Loucy (cell line): ENCODE results near the gene ZDHHC7.

Experiments used
- H2AFZ ChIP-seq: fragments of 200-600 bp; sonication (generic); 2 replicates; pipeline ENCODE4 v1.6.0; 2016; ENCODE audit warnings: antibody characterized with exemption, mild to moderate bottlenecking, low read length, moderate library complexity
- H3F3A ChIP-seq: fragments of 200-600 bp; 2 replicates; pipeline ENCODE4 v1.6.0; 2016; ENCODE audit warnings: antibody characterized with exemption, low read depth, mild to moderate bottlenecking
- H3K27me3 ChIP-seq: fragments of 200-600 bp; sonication (generic); 2 replicates; pipeline ENCODE4 v1.6.1; 2014; ENCODE audit warnings: low read length, mild to moderate bottlenecking; ENCODE audit not compliant: insufficient read depth, poor library complexity, severe bottlenecking
- H3K36me3 ChIP-seq: fragments of 200-600 bp; sonication (generic); 2 replicates; pipeline ENCODE4 v1.6.1; 2016; ENCODE audit warnings: low read length; ENCODE audit not compliant: insufficient read depth
- H3K4me1 ChIP-seq: fragments of 200-600 bp; sonication (generic); 2 replicates; pipeline ENCODE4 v1.5.1; 2014; ENCODE audit warnings: low read length, mild to moderate bottlenecking; ENCODE audit not compliant: insufficient read depth, poor library complexity, severe bottlenecking
- H3K4me2 ChIP-seq: fragments of 200-600 bp; sonication (generic); 2 replicates; pipeline ENCODE4 v1.6.0; 2014; ENCODE audit warnings: antibody characterized with exemption, low read length, low read depth, mild to moderate bottlenecking; ENCODE audit not compliant: poor library complexity, severe bottlenecking
- H3K4me3 ChIP-seq: fragments of 200-600 bp; sonication (generic); 2 replicates; pipeline ENCODE4 v1.5.1; 2014; ENCODE audit warnings: low read length, mild to moderate bottlenecking, mixed read lengths; ENCODE audit not compliant: poor library complexity, severe bottlenecking
- H3K79me2 ChIP-seq: fragments of 200-600 bp; sonication (generic); 2 replicates; pipeline ENCODE4 v1.6.1; 2014; ENCODE audit warnings: low read length; ENCODE audit not compliant: insufficient read depth
- H3K9ac ChIP-seq: fragments of 200-600 bp; sonication (generic); 2 replicates; pipeline ENCODE4 v1.6.0; 2014; ENCODE audit warnings: mild to moderate bottlenecking, low read depth, low read length, moderate library complexity; ENCODE audit not compliant: poor library complexity, severe bottlenecking
- H3K9me2 ChIP-seq: fragments of 200-600 bp; sonication (generic); replicated peaks from 2 replicates; pipeline ENCODE4 v1.6.1; 2016; ENCODE audit warnings: low read depth, low read length, mixed read lengths
- H3K9me3 ChIP-seq: fragments of 200-600 bp; sonication (generic); 2 replicates; pipeline ENCODE4 v1.6.1; 2014; ENCODE audit warnings: mild to moderate bottlenecking, antibody characterized with exemption, low read length, low read depth; ENCODE audit not compliant: insufficient read depth
- H4K20me1 ChIP-seq: fragments of 200-600 bp; sonication (generic); 2 replicates; pipeline ENCODE4 v1.6.0; 2014; ENCODE audit warnings: antibody characterized with exemption, low read length, mild to moderate bottlenecking; ENCODE audit not compliant: insufficient read depth, poor library complexity, severe bottlenecking
- CTCF ChIP-seq: fragments of 200-600 bp; sonication (generic); conservative IDR thresholded peaks from 2 replicates; pipeline ENCODE4 v1.5.1; 2014; ENCODE audit warnings: mild to moderate bottlenecking, antibody characterized with exemption, low read length
- EZH2phosphoT487 ChIP-seq: fragments of 200-600 bp; IDR thresholded peaks from 2 replicates; pipeline ENCODE4 v1.6.1; 2018; ENCODE audit warnings: antibody characterized with exemption, mild to moderate bottlenecking, moderate library complexity, borderline replicate concordance

The ZDHHC7 gene

GRCh38 chr16:84947022-84947421 lies 64.3 kb downstream of the ZDHHC7 start:
- Histone ChIP-seq H3K4me3 (no peak overlapping the region), H3K9me2 (no peaks in the 10 kb centered on the region), H4K20me1 (no peaks in the 10 kb centered on the region), H3K9me3 (no peaks in the 10 kb centered on the region), H2AFZ (no peak overlapping the region), H3K27me3 (no peaks in the 10 kb centered on the region), H3K4me1 (no peaks in the 10 kb centered on the region), H3K36me3 (no peaks in the 10 kb centered on the region), H3K9ac (no peak overlapping the region), H3K4me2 (no peak overlapping the region), H3F3A (no peaks in the 10 kb centered on the region), H3K79me2 (no peaks in the 10 kb centered on the region)
- no peak for TF ChIP-seq EZH2phosphoT487
- TF ChIP-seq CTCF, result no peak

GRCh38 chr16:84943620-84944019 lies 67.7 kb downstream of the ZDHHC7 start:
- Histone ChIP-seq H3F3A (no peaks in the 10 kb centered on the region), H3K4me2 (no peak overlapping the region), H3K9ac (no peak overlapping the region), H3K4me1 (no peaks in the 10 kb centered on the region), H3K9me2 (no peaks in the 10 kb centered on the region), H3K36me3 (no peaks in the 10 kb centered on the region), H4K20me1 (no peaks in the 10 kb centered on the region), H3K79me2 (no peaks in the 10 kb centered on the region), H3K9me3 (no peaks in the 10 kb centered on the region), H2AFZ (no peak overlapping the region), H3K27me3 (no peaks in the 10 kb centered on the region), H3K4me3 (no peak overlapping the region)
- no peak for TF ChIP-seq CTCF
- TF ChIP-seq EZH2phosphoT487, result no peak

GRCh38 chr16:84942786-84943185 lies 68.5 kb downstream of the ZDHHC7 start:
- H2AFZ ChIP-seq, result no peak overlapping the region
- H3K9me3 ChIP-seq, result no peaks in the 10 kb centered on the region

More at GRCh38 chr16:84942786-84943185, 68.5 kb downstream of the ZDHHC7 start:
- Histone ChIP-seq H3K4me3 (no peak overlapping the region), H3K9ac (no peak overlapping the region), H3K4me1 (no peaks in the 10 kb centered on the region), H3K9me2 (no peaks in the 10 kb centered on the region), H3K36me3 (no peaks in the 10 kb centered on the region), H4K20me1 (no peaks in the 10 kb centered on the region), H3F3A (no peaks in the 10 kb centered on the region), H3K79me2 (no peaks in the 10 kb centered on the region), H3K27me3 (no peaks in the 10 kb centered on the region), H3K4me2 (no peak overlapping the region)
- TF ChIP-seq EZH2phosphoT487 (no peak), CTCF (no peak)
